Measurements from ENCODE around the gene SCRN2.

DNA sequence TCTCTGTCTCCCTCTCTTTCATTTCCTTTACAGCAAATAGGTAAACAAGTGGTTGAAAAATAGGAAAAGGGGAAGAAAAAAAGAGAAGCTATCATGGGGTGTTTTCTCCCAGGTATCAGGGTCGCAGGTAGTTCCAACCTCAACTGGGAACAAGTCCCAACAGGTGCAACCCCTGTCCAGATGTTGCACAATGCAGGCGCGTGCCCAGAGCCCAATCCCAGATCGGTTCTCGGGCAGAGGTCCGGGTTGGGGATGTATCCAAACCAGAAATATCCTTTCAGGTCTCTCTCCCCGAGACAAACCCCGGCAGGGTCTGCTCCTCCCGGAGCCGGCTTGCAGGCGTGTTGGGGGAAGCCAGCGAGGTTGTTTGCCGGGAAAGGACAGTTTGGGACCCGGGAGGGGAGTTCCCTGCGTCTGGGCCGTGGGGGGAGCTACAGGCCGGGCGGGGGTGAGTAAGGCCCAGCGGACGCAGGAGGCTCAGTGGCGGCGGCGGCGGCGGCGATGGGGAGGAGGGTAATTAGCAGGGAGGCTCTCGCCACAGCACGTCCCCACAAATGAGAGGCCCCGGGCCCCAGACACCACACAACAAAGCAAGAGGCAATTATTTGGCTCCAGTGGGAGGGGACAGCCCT lies 31.1 kb upstream of the SCRN2 start:
- TF ChIP-seq POLR2A (IDR thresholded peaks at IDR 0.05): no peak
- TF ChIP-seq, protein P1, sequence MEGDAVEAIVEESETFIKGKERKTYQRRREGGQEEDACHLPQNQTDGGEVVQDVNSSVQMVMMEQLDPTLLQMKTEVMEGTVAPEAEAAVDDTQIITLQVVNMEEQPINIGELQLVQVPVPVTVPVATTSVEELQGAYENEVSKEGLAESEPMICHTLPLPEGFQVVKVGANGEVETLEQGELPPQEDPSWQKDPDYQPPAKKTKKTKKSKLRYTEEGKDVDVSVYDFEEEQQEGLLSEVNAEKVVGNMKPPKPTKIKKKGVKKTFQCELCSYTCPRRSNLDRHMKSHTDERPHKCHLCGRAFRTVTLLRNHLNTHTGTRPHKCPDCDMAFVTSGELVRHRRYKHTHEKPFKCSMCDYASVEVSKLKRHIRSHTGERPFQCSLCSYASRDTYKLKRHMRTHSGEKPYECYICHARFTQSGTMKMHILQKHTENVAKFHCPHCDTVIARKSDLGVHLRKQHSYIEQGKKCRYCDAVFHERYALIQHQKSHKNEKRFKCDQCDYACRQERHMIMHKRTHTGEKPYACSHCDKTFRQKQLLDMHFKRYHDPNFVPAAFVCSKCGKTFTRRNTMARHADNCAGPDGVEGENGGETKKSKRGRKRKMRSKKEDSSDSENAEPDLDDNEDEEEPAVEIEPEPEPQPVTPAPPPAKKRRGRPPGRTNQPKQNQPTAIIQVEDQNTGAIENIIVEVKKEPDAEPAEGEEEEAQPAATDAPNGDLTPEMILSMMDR (IDR thresholded peaks at IDR 0.05): no peak

Data from sigmoid colon (tissue), 3 donors.